GM19463 (cell line): ENCODE data around the gene TSGA10IP.

Source experiments
- ATAC-seq: cut with Tn5 transposase; IDR thresholded peaks from one replicate; pipeline ENCODE4 v1.9.1; 2021; ENCODE audit warnings: mild to moderate bottlenecking, moderate library complexity; ENCODE audit not compliant: unreplicated experiment

The TSGA10IP gene

DNA sequence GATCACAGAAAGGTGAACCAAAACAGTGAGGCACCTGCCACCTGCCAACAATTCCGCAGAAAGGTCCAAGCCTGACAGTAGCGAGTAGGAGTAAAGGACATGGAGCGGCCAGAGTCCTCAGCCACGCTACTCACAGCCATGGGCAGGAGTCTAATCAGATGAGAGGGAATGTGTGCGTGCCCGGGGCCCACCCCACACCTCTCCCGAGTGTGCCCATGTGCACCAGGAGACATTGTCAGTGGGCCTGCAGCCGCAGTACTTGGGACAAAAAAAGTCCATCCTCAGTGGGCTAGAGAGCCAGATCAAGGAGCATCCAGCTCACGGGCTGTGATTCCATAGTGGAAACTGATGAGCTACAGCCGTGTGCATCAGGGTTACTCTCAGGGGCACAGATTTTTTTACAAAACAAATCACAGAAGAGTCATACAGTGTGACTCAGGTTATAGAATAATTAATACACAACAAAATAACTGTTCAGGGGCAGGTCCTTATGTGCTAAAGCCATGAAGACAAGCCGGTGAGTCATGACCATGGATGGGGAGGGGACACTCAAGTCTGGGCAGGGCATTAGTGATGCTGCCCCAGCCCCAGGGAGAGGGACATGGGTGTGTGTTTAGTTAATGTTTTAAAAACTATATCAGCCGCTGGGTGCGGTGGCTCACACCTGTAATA lies 28.3 kb downstream of the TSGA10IP start:
- ATAC-seq, result no peak

DNA sequence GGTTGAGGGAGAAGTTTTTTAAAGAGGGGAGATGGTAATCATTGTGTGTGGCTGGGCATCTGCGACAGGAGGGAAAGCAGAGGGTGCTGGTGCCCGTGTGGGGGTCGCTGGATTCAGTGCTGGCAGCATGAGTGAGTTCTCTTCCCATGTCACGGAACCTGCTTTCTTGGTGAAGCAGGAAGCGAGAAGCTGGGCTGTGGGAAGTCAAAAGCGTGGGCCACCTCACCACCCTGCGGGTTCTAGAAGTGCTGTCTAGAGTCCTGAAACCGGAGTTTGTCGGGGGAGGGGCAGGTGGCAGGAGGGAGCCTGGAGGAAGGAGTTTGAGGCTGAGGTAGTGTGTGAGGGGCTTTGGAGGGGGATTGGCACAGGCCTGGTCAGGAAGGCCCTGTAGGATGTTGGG lies 30.5 kb downstream of the TSGA10IP start:
- ATAC-seq, result no peak

DNA sequence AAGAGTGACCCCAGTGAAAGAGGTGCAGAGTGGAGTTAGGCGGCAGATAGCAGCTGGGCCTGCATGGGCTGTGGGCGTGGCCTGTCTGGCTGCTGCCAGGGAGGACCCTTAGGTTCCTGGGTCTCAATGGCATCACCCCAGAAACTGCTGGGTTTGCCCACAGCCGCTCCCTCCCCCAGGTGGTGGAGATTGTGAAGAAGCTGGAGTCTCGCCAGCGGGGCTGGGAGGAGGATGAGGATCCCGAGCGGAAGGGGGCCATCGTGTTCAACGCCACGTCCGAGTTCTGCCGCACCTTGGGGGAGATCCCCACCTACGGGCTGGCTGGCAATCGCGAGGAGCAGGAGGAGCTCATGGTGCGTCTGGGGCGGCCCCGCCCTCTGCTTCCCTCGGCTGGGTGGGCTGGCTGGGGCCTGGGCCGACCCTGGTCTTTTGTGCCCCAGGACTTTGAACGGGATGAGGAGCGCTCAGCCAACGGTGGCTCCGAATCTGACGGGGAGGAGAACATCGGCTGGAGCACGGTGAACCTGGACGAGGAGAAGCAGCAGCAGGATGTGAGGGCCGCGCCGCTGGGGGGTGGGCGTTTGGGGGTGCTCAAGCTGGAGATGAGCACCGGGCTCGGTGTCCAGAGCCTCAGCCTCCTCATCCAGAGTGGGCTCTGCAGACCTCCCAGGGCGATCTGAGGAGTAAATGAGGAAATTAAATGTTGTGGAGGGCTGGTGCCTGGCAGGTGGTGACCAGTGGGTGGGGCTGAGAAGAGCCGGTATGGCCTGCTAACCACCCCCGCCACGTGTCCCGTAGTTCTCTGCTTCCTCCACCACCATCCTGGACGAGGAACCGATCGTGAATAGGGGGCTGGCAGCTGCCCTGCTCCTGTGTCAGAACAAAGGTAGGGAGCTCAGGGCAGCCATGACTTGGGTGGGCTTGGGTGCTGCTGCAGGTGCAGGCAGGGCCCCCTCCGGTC lies 31.2 kb downstream of the TSGA10IP start:
- no peak for ATAC-seq

DNA sequence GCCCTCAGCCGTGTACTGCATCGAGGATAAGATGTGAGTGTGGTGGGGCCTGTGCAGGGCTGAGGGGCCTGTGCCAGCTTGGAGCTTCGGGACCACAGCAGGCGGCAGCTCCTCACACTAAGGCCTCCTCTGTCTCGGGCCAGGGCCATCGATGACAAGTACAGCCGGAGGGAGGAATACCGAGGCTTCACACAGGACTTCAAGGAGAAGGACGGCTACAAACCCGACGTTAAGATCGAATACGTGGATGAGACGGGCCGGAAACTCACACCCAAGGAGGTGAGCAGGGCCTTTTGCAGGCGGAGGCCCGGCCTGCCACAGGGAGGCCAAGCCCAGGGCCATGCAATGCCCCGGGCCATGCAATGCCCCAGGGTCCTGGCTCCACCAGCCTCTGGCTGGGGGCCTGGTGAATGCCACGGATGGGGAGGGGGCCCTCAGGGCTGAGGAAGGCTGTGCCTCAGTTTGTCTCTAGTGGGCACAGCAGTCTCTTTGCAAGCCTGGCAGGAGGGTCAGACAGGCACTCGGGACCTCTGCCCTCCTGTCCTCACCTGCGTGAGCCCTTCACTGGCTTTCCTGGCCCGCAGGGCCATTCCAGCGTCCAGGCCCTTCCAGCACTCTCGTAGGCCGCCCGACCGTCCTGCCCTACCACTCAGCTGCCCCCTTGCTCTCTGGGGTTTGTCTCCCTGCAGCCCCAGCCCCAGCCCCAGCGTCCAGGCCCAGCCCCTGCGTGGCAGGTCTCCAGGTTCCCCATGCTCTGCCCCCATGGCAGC lies 32.5 kb downstream of the TSGA10IP start:
- ATAC-seq, result no peak

DNA sequence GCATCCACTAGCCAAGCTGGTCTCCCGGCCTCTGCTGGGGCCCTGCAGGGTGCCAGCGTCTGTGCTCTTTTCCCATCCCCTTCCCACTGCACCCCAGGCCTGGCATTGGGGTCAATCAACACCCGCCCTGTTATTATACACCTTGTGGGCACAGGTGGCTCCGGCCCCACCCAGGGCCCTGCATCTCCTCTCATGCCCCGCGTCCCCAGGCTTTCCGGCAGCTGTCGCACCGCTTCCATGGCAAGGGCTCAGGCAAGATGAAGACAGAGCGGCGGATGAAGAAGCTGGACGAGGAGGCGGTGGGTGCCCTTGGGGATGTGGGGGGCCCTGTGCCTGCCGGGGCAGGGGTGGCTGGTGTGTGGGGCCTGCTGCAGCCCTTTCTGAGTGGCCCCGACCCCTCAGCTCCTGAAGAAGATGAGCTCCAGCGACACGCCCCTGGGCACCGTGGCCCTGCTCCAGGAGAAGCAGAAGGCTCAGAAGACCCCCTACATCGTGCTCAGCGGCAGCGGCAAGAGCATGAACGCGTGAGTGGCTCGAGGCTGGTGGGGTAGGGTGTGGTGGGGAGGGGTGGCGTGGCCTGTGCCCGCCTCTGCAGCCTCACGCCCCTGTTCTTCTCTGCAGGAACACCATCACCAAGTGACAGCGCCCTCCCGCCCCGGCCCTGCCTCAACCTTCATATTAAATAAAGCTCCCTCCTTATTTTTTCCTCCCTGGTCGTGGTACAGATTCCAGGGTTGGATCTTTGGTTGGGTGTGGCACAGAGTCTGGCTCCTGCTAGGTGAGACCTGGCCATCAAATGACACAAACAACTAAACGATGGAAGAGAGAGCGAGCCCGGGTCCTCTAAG lies 33.3 kb downstream of the TSGA10IP start:
- no peak for ATAC-seq

DNA sequence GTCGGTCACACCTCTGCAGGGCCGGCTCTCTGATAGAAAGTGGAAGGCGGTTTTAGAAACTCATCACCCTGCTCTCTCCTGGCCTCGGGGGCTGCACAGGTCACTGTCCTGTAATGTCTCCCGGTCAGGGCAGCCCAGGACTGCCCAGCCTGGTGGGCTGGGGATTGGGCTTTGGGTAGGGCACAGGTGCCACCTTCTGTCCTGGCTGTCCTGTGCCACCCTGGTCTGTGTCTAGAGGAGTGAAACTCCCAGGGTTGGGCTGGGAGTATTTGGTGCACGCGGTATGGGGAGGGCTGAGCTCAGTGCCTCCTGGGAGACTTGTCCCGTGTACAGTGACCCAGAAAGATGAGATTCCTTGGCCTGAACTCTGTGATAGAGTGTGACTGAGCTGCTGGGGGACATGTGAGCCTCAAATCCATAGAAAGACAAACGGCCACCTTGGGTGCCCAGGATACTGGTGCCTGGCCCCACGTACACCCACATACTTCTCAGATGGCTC lies 34.0 kb downstream of the TSGA10IP start:
- no peak for ATAC-seq

DNA sequence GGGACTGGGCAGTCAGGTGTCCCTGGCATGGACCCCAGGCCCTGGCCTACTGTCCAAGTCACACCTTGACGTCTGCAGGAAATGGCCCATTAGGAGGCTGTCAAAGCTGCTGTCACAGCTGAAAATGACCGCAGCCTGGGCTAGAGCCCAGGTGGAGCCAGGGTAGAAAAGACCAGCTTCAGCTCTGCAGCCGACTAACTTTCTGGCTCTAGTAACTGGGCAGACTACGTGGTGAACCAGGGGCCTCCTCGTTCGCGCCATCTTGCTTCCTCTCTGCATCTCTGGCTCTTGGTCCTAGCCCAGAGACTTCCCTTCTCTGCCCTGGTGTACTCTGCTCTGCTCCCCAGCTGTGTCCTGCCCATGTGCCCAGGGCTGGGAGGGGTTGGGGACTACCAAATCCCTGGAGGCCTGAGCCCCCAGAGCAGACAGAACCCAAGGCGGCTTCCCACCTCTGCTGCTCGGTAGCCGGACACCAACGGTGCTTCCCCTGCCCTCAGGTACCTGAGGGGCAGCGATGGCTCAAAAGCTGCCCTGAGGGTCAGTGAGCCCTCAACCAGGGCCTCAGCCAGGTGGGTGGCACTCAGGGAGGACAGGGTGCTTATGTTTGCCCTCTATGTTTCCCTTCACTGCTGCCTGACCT lies 35.9 kb downstream of the TSGA10IP start:
- no peak for ATAC-seq

DNA sequence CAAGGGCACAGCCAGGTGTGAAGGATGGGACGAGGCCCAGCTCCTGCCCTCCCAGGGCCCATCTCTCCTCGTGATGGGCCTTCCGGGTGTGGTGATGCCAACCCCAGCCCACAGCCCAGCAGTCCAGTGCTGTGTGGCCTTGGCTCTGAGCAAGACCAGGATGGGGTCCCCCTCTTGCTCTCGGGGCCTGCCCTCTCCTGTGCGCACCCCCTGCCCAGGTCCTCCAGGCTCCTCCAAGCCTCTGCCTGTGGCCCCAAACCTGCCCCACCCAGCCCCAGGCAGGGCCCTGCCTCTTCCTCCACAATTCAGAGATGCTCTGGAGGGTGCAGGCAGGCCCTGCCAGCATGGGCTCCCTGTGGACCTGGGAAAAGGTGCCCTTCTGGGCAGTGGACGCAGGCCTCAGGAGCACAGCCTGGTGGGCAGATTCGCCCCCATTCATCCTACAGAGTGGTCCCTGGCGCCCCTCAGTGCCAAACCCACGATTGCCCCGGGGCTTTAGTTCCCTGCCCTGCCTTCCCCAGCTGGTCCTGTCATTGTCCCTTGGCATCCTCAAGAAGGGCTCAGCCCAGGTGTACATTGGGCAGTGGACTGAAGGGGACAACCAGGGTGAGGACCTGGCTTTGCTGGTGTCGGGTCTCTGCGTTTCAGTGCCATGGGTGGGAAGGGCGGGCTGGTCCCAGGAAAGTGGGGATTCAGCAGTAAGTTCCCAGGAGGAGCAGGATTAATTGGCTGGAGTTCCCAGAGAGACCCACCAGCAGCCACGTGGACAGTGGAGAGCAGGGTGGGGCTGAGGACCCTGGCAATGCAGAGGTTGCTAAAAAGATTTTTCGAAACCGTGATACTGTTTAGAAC lies 36.9 kb downstream of the TSGA10IP start:
- ATAC-seq, result no peak

DNA sequence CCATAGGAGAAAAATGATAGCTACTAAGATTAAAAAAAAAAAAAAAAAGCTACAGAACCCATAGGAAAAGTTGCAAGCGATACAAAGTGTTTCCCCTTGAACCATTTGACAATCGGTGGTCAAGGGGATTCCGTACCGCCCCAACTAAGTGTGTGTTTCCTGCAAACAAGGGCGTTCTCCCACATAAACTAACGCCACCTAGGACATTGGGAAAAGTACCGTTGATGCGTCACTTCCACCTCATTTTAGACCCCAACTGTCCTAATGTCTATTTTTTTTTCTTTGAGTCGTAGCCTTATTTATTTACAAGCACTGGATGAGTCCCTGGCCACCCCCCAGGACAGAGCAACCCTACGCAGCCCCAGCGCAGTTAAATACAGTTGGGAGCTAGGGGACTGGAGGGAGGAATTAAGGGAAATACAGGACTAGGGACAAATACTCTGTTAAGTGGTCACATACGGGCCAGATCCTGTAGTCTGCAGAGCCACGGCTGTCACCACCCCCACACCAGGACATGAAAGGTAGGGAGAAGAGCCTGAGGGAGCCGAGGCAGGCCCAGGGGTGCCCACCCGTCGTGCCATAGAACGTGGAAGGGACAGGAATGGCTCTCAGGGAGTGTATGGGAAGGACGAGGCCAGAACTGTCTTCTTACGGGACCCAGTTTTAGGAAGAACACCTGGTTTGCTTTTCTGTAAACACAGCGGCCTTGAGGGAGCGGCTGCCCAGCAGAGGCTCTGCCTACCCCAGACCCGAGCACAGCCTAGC lies 37.7 kb downstream of the TSGA10IP start:
- no peak for ATAC-seq

DNA sequence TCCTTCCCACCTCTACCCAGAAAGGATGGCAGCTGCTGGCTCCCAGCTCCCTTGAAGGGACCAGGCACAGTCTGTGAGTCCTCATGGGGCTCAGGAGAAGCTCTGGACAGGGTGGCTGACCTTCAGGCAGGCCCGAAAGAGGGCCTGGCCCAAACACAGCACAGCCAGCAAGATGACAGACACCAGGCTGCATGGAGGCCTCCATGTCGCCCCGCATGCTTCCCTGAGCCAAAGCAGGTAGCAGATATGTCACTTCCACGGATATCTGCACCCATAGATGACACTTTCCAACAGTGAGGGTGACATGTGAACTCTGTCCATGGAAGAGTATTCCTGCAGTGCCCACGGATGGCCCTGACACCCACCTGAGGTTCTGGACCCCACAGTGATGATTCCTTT lies 38.3 kb downstream of the TSGA10IP start:
- ATAC-seq, result no peak

DNA sequence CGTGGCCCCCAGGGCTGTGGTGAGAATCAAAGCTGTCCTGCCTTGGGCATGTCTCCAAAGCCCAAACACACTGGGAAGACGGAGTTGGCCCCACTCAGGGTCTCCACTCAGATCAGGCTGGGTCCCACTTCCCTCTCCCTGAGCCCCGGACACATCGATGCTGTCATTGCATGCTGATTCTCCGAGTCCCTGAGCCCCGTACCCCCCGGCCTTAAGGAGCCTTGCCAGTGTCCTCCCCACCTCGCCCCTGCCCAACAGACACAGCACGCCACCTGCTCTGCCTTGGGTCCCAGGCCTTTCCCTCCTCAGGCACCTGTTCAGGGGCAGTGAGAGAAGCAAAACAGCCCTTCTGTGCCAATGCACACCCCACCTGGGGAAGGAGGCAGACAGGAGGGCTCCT lies 42.1 kb downstream of the TSGA10IP start:
- no peak for ATAC-seq

DNA sequence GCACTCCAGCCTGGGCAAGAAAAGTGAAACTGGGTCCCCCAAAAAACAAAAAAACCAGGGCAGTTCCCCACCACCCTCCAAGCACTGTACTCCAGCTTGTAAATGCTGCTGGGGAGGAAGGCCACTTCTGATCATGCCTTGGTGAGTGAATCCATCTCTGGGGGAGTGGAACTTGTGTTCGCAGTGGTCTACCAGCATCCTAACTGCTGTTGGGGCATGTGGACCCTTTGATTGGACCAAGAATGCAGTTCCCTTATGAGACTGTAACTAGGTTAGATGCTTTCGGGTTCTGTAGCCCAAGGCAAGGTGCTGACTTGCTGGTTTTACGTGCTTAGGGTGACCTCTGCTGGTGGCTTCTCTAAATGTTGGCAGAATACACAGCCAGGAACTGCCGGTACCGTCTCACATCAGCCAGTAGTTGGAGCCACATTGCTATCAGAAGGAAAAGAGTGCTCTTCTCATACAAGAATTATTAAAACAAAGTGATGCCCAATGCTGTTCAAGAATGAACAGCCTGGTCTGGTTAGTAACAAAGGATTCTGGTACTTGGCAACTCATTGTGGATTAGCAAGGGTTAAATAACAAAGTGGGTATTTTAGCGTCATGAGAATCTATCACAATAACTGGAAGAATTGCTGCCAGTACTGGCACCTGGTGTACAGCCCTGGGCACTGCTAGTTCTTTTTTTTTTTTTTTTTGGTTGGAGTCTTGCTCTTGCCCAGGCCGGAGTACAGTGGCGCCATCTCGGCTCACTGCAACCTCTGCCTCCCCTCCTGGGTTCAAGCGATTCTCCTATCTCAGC lies 43.7 kb downstream of the TSGA10IP start:
- peak; percentile 92 for ATAC-seq

DNA sequence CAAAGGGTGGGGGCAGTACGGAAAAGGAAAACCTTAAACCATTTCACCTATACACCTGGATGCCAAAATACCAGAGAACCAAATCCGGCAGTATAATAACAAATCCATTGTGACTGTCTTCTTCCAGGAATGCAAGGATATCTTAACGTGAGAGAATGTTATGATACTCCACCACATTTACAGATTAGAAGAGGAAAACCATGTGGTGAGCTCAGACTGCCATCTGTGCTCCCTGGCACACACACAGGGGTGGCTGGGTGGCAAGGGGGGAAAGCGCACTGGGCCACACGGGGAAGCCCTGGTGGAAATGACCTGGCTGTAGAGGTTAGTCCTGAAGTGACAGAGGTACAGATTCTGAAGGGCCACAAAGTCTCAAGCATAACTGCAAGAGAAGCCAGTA lies 46.8 kb downstream of the TSGA10IP start:
- no peak for ATAC-seq

DNA sequence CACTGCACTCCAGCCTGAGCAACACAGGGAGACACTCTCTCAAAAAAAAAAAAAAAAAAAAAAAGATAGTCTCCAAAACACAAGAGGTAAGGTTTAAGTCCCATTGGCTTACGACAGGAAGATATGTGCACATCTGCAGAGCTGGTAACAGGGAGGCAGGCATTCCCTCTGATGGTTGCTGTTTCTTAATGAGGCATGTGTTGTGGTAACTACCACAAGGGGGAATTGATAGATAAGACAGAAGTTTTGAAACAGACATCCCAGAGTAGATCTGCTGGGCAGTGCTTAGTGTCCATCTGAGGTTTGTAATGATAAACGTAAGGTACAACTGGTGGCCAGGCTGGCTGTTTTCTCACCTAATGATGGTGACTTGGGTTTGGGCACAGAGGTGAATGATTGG lies 52.0 kb downstream of the TSGA10IP start:
- no peak for ATAC-seq

DNA sequence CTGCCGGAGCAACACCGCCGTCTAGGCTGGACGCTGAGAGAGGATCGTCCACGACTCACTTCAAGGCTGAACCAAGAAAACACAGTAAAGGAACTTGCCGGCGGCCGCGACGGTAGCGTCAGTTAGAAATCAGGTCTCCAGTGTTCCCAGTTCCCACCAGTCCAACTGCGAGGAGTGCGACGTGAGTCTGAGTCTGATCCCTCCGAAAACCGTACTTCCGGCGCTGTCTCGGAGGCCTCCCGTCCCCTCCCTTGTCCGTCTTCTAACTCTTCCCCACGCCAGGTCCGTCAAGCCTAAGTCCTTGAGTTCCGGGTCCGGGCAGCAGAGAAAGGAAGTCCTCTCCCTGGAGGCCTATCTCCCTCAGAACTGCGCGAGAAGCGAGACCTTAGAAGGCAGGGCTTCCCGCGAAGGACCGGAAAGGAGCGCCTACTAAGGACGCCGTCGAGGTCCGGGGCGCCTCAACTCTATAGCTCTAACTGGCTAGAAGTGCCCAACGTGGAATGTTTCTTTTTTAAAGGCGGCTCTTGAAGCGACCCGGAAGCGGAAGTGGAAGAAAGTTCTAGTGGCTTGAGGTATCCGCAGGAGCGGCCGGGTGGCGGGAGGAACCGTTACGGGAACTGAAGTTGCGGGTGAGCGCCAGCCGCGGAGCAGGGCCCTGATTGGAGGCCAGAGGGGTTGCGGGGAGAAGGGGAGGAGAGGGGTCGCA lies 56.8 kb downstream of the TSGA10IP start, which contains the start of the genes BANF1 and EIF1AD:
Gene BANF1 (plus strand): TSS at position 562 of the 706 bp plus-strand sequence. CDS start 748 bp downstream, outside the sequence.
Gene EIF1AD (minus strand): TSS at position 216 of the 706 bp plus-strand sequence. CDS start 1,768 bp downstream, outside the sequence.
- peak; percentile 84 for ATAC-seq

DNA sequence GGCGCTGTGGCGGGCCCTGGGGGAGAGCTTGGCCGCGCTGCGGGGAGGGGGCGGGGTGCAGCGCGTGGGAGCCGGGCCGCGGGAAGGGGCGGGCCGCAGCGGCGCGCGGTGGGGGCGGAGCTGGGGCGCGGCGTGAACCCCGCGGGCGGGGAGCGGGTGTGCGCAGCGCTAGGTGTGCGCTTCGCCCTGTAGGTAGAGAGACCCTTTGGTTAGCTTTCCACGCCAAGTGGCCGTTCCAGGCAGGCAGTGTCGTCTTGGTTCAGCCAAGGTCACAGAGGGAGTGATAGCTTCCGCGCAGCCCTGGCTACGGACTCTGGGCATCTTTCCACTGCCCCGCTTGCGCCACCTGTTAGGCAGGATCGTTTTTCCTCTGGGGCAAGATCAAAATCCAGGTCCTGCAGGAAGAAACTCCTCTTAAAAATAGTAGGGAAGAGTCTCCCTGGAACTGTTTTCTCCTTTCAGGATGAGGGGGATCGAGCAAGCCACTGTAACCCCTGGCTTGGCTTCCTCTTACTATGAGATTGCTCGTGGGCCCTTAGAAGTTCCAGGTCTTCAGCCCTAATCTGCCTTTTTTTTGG lies 57.5 kb downstream of the TSGA10IP start:
- ATAC-seq, result peak; percentile 46
